ENCODE data around the gene FBXL16.

GRCh38 chr16:652454-653305 lies 52.9 kb downstream of the FBXL16 start:
- TF ChIP-seq RAD21 (IDR thresholded peaks at IDR 0.05; ENCODE audit: low read depth): no peak
- TF ChIP-seq YY1 (IDR thresholded peaks at IDR 0.05; ENCODE audit: low read depth): no peak
- no peak for TF ChIP-seq REST (IDR thresholded peaks at IDR 0.05; ENCODE audit: low read depth)
- no peak for TF ChIP-seq TAF1 (IDR thresholded peaks at IDR 0.05; ENCODE audit: low read depth)
- TF ChIP-seq EGR1 (IDR thresholded peaks at IDR 0.05): no peak
- TF ChIP-seq EP300 (IDR thresholded peaks at IDR 0.05; ENCODE audit: borderline replicate concordance): no peak

All from Ishikawa (cell line).